ENCODE measurements around the gene FAF1. TPM values are rescaled to one million over a fixed set of nuclear protein-coding genes. Genes with fewer than 3 reads are reported as not detected.

Gene FAF1
- total RNA-seq, 4 donors from 2014 or later, result 32.3 to 51.4 (median 36.1) TPM

- no peak for ATAC-seq (ENCODE audit: low FRiP score)
- DNase-seq (ENCODE audit: low spot score), result no peak
- TF ChIP-seq CTCF (IDR thresholded peaks at IDR 0.05), result no peak
Observed at GRCh38 chr1:50812346-50812745, 147.7 kb downstream of the FAF1 start.

GRCh38 chr1:50808296-50808695, 151.8 kb downstream of the FAF1 start:
- no peak for ATAC-seq (ENCODE audit: low FRiP score)

GRCh38 chr1:50796272-50796671, 163.8 kb downstream of the FAF1 start:
- TF ChIP-seq CTCF (IDR thresholded peaks at IDR 0.05), result no peak
- DNase-seq (ENCODE audit: low spot score) (no peak), ATAC-seq (ENCODE audit: low FRiP score) (no peak)

More at GRCh38 chr1:50808296-50808695, 151.8 kb downstream of the FAF1 start:
- TF ChIP-seq CTCF (IDR thresholded peaks at IDR 0.05), result no peak
- DNase-seq (ENCODE audit: low spot score), result no peak

GRCh38 chr1:50793521-50793920, 166.5 kb downstream of the FAF1 start:
- ATAC-seq (ENCODE audit: low FRiP score) (no peak), DNase-seq (ENCODE audit: low spot score) (no peak)
- no peak for TF ChIP-seq CTCF (IDR thresholded peaks at IDR 0.05)

- ATAC-seq (ENCODE audit: low FRiP score) (no peak), DNase-seq (ENCODE audit: low spot score) (no peak)
- no peak for TF ChIP-seq CTCF (IDR thresholded peaks at IDR 0.05)
Observed at GRCh38 chr1:50787266-50787665, 172.8 kb downstream of the FAF1 start.

GRCh38 chr1:50783286-50783685, 176.8 kb downstream of the FAF1 start:
- DNase-seq (ENCODE audit: low spot score) (no peak), ATAC-seq (ENCODE audit: low FRiP score) (no peak)
- no peak for TF ChIP-seq CTCF (IDR thresholded peaks at IDR 0.05)

- no peak for ATAC-seq (ENCODE audit: low FRiP score)
- TF ChIP-seq CTCF (IDR thresholded peaks at IDR 0.05), result no peak
- no peak for DNase-seq (ENCODE audit: low spot score)
Observed at GRCh38 chr1:50780797-50781196, 179.3 kb downstream of the FAF1 start.
